Ishikawa (cell line): ENCODE results near the gene DOP1B.

Experiments used
- CEBPB ChIP-seq: IDR thresholded peaks from 2 replicates; pipeline ENCODE4 v1.6.1; 2012
- CREB1 ChIP-seq: IDR thresholded peaks from 2 replicates; pipeline ENCODE4 v1.6.1; 2012; ENCODE audit warnings: low read depth
- EP300 ChIP-seq: IDR thresholded peaks from 2 replicates; pipeline ENCODE4 v1.6.1; 2012; ENCODE audit warnings: borderline replicate concordance
- FOXM1 ChIP-seq: IDR thresholded peaks from 2 replicates; pipeline ENCODE4 v1.6.1; 2012; ENCODE audit warnings: low read depth, borderline replicate concordance
- RAD21 ChIP-seq: IDR thresholded peaks from 2 replicates; pipeline ENCODE4 v1.6.1; 2012; ENCODE audit warnings: low read depth
- TAF1 ChIP-seq: IDR thresholded peaks from 2 replicates; pipeline ENCODE4 v1.6.1; 2012; ENCODE audit warnings: low read depth, mild to moderate bottlenecking
- TEAD4 ChIP-seq: IDR thresholded peaks from 2 replicates; pipeline ENCODE4 v1.6.1; 2012
- YY1 ChIP-seq: IDR thresholded peaks from 2 replicates; pipeline ENCODE4 v1.6.1; 2012; ENCODE audit warnings: low read depth
- ZBTB7A ChIP-seq: IDR thresholded peaks from 2 replicates; pipeline ENCODE4 v1.6.1; 2012; ENCODE audit warnings: low read depth
- TF ChIP-seq, protein P1 (sequence below): IDR thresholded peaks from 2 replicates; pipeline ENCODE4 v1.6.1; 2012
- TF ChIP-seq, protein P2 (sequence below): IDR thresholded peaks from 2 replicates; pipeline ENCODE4 v1.6.1; 2012
- TF ChIP-seq, protein P3 (sequence below): IDR thresholded peaks from 2 replicates; pipeline ENCODE4 v1.6.1; 2012; ENCODE audit warnings: low read depth, mild to moderate bottlenecking

DNA sequence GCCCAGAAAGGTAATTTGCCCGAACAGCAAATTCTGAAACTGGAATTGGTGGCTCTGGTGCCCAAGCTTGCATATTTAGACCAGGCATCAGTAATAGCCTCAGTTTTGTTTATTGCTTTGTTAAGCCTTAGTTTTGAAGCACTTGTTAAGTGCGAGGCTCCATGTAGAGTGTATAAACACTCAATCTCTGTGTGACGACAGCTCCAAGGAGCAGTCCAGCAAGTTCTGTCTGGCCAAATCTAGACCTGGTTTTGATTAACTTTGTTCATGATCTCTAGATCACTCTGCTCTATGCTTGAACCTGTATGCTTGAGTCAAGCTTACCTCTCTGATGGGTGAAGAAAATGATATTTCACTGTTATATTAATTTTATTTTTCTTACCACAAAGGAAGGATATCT lies 37.4 kb downstream of the DOP1B start:
- no peak for TF ChIP-seq RAD21
- TF ChIP-seq EP300: no peak
- TF ChIP-seq CEBPB: no peak
- TF ChIP-seq FOXM1: no peak
- no peak for TF ChIP-seq TAF1
- TF ChIP-seq TEAD4: no peak
- TF ChIP-seq, protein P1, sequence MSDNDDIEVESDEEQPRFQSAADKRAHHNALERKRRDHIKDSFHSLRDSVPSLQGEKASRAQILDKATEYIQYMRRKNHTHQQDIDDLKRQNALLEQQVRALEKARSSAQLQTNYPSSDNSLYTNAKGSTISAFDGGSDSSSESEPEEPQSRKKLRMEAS: no peak
- TF ChIP-seq, protein P2, sequence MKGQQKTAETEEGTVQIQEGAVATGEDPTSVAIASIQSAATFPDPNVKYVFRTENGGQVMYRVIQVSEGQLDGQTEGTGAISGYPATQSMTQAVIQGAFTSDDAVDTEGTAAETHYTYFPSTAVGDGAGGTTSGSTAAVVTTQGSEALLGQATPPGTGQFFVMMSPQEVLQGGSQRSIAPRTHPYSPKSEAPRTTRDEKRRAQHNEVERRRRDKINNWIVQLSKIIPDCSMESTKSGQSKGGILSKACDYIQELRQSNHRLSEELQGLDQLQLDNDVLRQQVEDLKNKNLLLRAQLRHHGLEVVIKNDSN: no peak
- TF ChIP-seq, protein P3, sequence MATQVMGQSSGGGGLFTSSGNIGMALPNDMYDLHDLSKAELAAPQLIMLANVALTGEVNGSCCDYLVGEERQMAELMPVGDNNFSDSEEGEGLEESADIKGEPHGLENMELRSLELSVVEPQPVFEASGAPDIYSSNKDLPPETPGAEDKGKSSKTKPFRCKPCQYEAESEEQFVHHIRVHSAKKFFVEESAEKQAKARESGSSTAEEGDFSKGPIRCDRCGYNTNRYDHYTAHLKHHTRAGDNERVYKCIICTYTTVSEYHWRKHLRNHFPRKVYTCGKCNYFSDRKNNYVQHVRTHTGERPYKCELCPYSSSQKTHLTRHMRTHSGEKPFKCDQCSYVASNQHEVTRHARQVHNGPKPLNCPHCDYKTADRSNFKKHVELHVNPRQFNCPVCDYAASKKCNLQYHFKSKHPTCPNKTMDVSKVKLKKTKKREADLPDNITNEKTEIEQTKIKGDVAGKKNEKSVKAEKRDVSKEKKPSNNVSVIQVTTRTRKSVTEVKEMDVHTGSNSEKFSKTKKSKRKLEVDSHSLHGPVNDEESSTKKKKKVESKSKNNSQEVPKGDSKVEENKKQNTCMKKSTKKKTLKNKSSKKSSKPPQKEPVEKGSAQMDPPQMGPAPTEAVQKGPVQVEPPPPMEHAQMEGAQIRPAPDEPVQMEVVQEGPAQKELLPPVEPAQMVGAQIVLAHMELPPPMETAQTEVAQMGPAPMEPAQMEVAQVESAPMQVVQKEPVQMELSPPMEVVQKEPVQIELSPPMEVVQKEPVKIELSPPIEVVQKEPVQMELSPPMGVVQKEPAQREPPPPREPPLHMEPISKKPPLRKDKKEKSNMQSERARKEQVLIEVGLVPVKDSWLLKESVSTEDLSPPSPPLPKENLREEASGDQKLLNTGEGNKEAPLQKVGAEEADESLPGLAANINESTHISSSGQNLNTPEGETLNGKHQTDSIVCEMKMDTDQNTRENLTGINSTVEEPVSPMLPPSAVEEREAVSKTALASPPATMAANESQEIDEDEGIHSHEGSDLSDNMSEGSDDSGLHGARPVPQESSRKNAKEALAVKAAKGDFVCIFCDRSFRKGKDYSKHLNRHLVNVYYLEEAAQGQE: no peak
- no peak for TF ChIP-seq CREB1
- TF ChIP-seq ZBTB7A: no peak
- no peak for TF ChIP-seq YY1
